ENCODE data around the gene ADAMTS4.

The ADAMTS4 gene

GRCh38 chr1:161153682-161154337 lies 45.0 kb downstream of the ADAMTS4 start, which contains the start of gene UFC1:
Gene UFC1 (plus strand): TSS chr1:161153978. CDS start chr1:161153998, 20 bp downstream.
- peak; percentile 55 to 65 for DNase-seq (ENCODE audit: low read depth in 2 of 2)

GRCh38 chr1:161153176-161153575 lies 45.7 kb downstream of the ADAMTS4 start:
- DNase-seq (ENCODE audit: low read depth in 2 of 2): no peak

GRCh38 chr1:161145832-161146231 lies 53.0 kb downstream of the ADAMTS4 start:
- no peak for DNase-seq (ENCODE audit: low read depth in 2 of 2)

DNA sequence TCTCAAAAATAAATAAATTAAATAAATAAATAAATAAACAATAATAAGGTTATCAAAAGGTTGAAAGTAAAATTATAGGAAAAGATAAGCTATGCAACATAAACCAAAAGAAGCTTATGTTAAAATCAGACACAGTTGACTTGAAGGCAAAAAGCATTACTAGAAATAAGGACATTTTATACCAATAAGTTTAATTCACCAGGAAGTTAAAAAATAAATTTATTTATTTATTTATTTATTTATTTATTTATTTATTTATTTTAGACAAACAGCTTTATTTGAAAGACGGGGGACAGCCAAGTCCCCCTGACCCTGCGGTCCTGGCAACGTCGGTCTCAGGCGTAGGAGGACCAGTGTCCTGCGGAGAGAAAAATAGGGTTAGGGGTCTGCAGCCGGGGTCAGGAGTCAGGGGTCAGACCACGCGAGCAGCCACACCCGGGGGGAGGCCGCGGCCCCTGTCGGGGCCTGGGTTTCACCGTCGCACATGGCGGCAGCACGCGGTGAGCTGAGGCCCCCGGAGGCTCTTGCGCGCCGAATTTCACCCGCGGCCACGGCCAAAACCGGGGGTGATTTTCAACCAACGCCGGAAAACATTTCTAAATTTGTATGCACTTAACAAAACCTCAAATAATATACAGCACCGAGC lies 58.0 kb downstream of the ADAMTS4 start:
- DNase-seq (ENCODE audit: low read depth in 2 of 2): no peak

GRCh38 chr1:161139766-161140165 lies 59.1 kb downstream of the ADAMTS4 start:
- no peak for DNase-seq (ENCODE audit: low read depth in 2 of 2)

GRCh38 chr1:161138431-161138830 lies 60.4 kb downstream of the ADAMTS4 start:
- DNase-seq (ENCODE audit: low read depth in 2 of 2): no peak

GRCh38 chr1:161137881-161138280 lies 61.0 kb downstream of the ADAMTS4 start:
- no peak for DNase-seq (ENCODE audit: low read depth in 2 of 2)

All from stimulated activated CD8-positive, alpha-beta memory T cell treated with anti-CD3 and anti-CD28 coated beads, Interleukin-15, amount 100 ng/mL, for 4 hours (primary cell).